ENCODE data around the gene ABCD3. TPM values are rescaled to one million over a fixed set of nuclear protein-coding genes. Genes with fewer than 3 reads are reported as not detected.

The ABCD3 gene
- total RNA-seq, 3 donors from 2014 or later (not counting 1 experiment from before 2014, with no cell fraction given), result 22.3 to 29.5 (median 27.6) TPM

GRCh38 chr1:94526152-94526980 is 108.2 kb downstream of the ABCD3 start:
- Mint-ChIP-seq H3K27ac (no peak overlapping the region), H3K4me3 (no peak overlapping the region), H3K9me3 (no peaks in the 10 kb centered on the region), H3K36me3 (no peaks in the 10 kb centered on the region), H3K4me1 (no peaks in the 10 kb centered on the region), H3K27me3 (ENCODE audit: low read depth in 2 of 2) (peaks cover 2 to 11% of the 10 kb centered on the region in 2 donors)
- Histone ChIP-seq H3K36me3 (ENCODE audit: control insufficient read depth, insufficient read depth, low read length) (no peaks in the 10 kb centered on the region), H3K9me3 (ENCODE audit: control insufficient read depth, insufficient read depth, low read length) (no peaks in the 10 kb centered on the region), H3K27me3 (ENCODE audit: control insufficient read depth, insufficient read depth, low read length) (no peaks in the 10 kb centered on the region), H3K27ac (ENCODE audit: low read length) (no peak overlapping the region), H3K4me1 (ENCODE audit: control insufficient read depth, insufficient read depth, low read length) (no peaks in the 10 kb centered on the region), H3K4me3 (ENCODE audit: low read length) (no peak overlapping the region)
- ATAC-seq (no peak), DNase-seq (no peak)
- intact Hi-C loops (cut with micrococcal nuclease), result no loop called here
- WGBS (ENCODE audit: insufficient coverage), result 95% methylated on average over 6 of the region's 7 CpGs
- no peak for TF ChIP-seq CTCF (IDR thresholded peaks at IDR 0.05)

- no peak for ATAC-seq
- Mint-ChIP-seq H3K36me3 (no peaks in the 10 kb centered on the region), H3K27me3 (ENCODE audit: low read depth in 2 of 2) (peaks cover 2 to 16% of the 10 kb centered on the region in 2 donors), H3K4me3 (no peak overlapping the region), H3K4me1 (no peaks in the 10 kb centered on the region), H3K27ac (no peak overlapping the region), H3K9me3 (no peaks in the 10 kb centered on the region)
- H3K4me1 ChIP-seq (ENCODE audit: control insufficient read depth, insufficient read depth, low read length), result no peaks in the 10 kb centered on the region
- intact Hi-C loops (cut with micrococcal nuclease), result no loop called here
- H3K27me3 ChIP-seq (ENCODE audit: control insufficient read depth, insufficient read depth, low read length), result no peaks in the 10 kb centered on the region
- TF ChIP-seq CTCF (IDR thresholded peaks at IDR 0.05), result no peak
- no peak overlapping the region for H3K27ac ChIP-seq (ENCODE audit: low read length)
- H3K36me3 ChIP-seq (ENCODE audit: control insufficient read depth, insufficient read depth, low read length), result no peaks in the 10 kb centered on the region
- no peaks in the 10 kb centered on the region for H3K9me3 ChIP-seq (ENCODE audit: control insufficient read depth, insufficient read depth, low read length)
- no peak overlapping the region for H3K4me3 ChIP-seq (ENCODE audit: low read length)
- 58% methylated on average over 1 of the region's 1 CpG for WGBS (ENCODE audit: insufficient coverage)
- DNase-seq, result no peak
These were observed 109.3 kb downstream of the ABCD3 start for GRCh38 chr1:94527447-94528031.

DNA sequence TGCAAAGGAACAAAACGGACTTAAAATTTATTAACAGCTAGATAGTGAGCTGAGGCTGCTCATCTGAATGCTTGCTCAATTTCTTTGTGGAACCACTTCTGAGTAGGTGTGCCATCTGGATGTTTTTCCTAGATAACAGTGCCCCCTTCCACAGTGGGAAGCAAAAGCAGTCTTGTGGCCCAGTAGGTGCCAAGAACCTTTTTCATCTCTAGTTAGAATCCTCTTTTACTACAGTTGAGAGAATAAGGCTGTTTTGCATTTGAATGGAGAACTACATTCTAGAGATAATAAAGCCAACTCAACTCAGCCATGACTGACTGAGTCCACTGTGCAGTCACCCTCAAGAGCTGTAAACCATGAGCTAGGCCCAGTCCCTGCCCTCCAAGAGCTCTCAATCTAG is 110.1 kb downstream of the ABCD3 start:
- Mint-ChIP-seq H3K27ac (no peak overlapping the region), H3K4me3 (no peak overlapping the region), H3K4me1 (no peaks in the 10 kb centered on the region), H3K9me3 (no peaks in the 10 kb centered on the region), H3K36me3 (no peaks in the 10 kb centered on the region), H3K27me3 (ENCODE audit: low read depth in 2 of 2) (peaks cover 2 to 21% of the 10 kb centered on the region in 2 donors)
- TF ChIP-seq CTCF (IDR thresholded peaks at IDR 0.05), result no peak
- WGBS (ENCODE audit: insufficient coverage), result 88% methylated on average over 1 of the region's 1 CpG
- no peaks in the 10 kb centered on the region for H3K4me1 ChIP-seq (ENCODE audit: control insufficient read depth, insufficient read depth, low read length)
- H3K27ac ChIP-seq (ENCODE audit: low read length), result no peak overlapping the region
- H3K4me3 ChIP-seq (ENCODE audit: low read length), result no peak overlapping the region
- ATAC-seq (no peak), DNase-seq (no peak)
- H3K36me3 ChIP-seq (ENCODE audit: control insufficient read depth, insufficient read depth, low read length), result no peaks in the 10 kb centered on the region
- intact Hi-C loops (cut with micrococcal nuclease), result no loop called here
- H3K27me3 ChIP-seq (ENCODE audit: control insufficient read depth, insufficient read depth, low read length), result no peaks in the 10 kb centered on the region
- H3K9me3 ChIP-seq (ENCODE audit: control insufficient read depth, insufficient read depth, low read length), result no peaks in the 10 kb centered on the region

Data from natural killer cell (primary cell).